LNCAP (cell line): ENCODE data around the gene TUBD1.

Experiments used
- CTCF ChIP-seq: fragments of 450-650 bp; IDR thresholded peaks from 2 replicates; pipeline ENCODE4 v1.5.1; 2017; ENCODE audit warnings: mild to moderate bottlenecking

The TUBD1 gene

GRCh38 chr17:59840329-59841090 is 52.2 kb downstream of the TUBD1 start:
- no peak for TF ChIP-seq CTCF

GRCh38 chr17:59839651-59840328 is 53.0 kb downstream of the TUBD1 start:
- no peak for TF ChIP-seq CTCF

GRCh38 chr17:59838052-59838916 is 54.5 kb downstream of the TUBD1 start:
- no peak for TF ChIP-seq CTCF

GRCh38 chr17:59837308-59838051 is 55.3 kb downstream of the TUBD1 start:
- no peak for TF ChIP-seq CTCF

GRCh38 chr17:59832883-59833379 is 59.8 kb downstream of the TUBD1 start:
- no peak for TF ChIP-seq CTCF

GRCh38 chr17:59830846-59831486 is 61.8 kb downstream of the TUBD1 start:
- TF ChIP-seq CTCF: no peak
